NCI-H2171 treated with DMSO at 0.1 percent for 48 hours (cell line): Measurements from ENCODE around the gene MNT.

ENCODE experiments used
- DNase-seq: peaks from one replicate; lab custom pipeline; 2025; lab: John Stamatoyannopoulos, UW

Gene MNT

DNA sequence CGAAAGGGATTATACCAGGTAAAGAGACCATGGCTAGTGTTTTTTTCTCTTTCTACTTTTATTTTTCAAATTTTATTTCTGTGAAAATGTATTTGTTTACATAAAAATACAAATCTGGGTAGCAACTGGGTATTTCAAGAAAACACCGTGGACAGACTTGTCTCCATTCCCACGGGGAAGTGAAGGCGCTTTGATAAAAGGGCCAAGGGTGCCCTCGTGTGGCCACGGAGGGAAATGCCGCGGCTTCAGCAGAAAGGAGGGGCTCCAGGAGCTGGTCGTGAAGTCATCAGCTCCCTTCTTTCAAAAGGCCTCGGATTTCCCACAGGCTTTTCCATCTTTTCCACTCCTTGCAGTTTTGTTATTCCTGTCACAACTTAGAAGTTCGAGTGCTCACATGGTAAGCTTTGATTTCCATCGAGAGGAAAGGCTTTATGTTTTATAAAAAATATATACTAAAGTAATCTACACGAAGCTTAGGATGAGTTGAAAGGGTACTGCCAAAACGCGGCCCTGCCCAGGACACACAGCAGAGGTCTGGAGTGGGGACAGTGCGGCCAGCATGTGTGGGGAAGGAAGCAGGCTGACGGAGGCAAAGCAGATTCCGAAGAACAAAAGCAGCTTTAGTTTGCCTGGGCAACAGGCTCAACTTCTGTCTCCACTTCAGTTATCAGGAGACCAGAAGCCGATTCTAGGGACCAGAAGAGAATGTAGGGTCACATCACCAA is 15.3 kb upstream of the MNT start:
- peak; percentile 88 for DNase-seq

- DNase-seq = no peak
These were observed 14.2 kb upstream of the MNT start for GRCh38 chr17:2415081-2415480.

- DNase-seq = no peak
These were observed 13.7 kb upstream of the MNT start for GRCh38 chr17:2414446-2415064.

- peak; percentile 82 for DNase-seq
These were observed 11.7 kb upstream of the MNT start for GRCh38 chr17:2412561-2413021.

DNA sequence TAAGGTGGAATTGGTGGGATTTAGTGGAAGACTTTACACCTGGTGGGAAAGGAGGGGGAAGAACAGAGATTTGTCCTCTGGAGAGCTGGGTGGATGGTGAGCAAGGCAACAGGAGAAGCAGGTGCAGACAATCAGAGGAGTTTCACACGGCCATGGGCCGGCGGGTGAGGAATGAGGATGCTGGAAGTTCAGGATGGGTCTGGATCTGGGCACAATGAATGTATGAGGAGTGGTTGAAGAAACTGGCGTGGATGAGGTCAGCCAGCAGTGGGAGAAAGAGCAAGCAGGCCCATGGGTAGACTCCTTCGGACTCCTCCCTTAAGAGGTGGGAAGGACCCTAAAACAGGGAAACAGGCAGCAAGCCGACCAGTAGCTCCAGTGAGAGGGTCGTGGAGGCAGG is 10.1 kb upstream of the MNT start:
- DNase-seq = no peak

- no peak for DNase-seq
These were observed 6.3 kb upstream of the MNT start for GRCh38 chr17:2406903-2407790.

GRCh38 chr17:2406271-2406902 is 5.5 kb upstream of the MNT start:
- DNase-seq = no peak

DNA sequence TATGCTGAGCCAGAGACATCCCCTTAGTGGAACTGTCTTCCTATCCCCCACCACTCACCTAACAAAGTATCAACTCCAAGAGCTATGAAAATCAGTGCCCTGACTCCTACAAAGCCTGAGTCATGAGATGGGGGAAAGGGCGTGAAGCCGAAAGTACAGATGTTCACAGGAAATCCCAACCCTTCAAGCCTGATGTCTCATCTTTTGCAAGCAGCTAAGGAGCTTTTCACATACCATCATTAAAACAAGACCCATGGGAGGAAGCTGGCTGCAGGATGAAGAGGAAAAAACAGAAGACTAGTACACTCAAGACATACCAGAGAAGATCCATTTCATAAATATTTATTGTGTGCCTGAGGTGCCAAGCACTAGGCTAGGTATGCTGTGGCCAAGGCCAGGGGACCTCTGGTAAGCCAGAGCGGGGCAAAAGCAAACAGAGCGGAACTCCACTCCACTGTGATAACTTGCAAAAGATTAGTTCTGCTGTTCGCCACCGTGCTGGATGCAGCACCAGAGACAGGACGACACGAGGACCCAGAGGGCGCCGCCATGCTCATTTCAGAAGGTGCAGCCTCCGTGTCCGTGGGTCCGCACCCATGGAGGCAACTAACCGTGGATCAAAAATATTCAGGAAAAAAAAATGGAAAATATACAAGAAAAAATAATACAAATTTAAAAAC is 4.5 kb upstream of the MNT start:
- no peak for DNase-seq

- DNase-seq = no peak
These were observed 2.2 kb upstream of the MNT start for GRCh38 chr17:2403044-2403443.

DNA sequence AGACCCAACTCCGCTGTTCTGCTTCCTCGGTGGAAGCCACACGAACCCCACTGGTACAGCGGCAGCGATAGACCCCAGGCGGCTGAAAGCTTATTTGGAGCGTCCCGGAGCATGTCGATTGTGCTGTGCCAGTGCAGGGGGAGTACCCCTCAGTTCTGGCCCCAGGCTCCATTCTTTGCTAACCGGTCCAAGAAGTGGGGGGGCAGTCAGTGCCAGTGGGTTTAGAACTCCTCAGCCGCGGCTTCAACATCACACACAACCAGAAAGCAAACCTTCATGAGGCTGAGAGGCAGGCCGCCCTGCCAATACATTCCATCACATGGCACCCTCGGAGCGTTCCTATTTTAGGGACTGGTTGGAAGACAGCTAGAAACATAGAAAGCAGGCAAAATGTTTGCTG is 1.7 kb upstream of the MNT start:
- no peak for DNase-seq

GRCh38 chr17:2401426-2402221 is 764 bp upstream of the MNT start:
- DNase-seq = peak; percentile 99

DNA sequence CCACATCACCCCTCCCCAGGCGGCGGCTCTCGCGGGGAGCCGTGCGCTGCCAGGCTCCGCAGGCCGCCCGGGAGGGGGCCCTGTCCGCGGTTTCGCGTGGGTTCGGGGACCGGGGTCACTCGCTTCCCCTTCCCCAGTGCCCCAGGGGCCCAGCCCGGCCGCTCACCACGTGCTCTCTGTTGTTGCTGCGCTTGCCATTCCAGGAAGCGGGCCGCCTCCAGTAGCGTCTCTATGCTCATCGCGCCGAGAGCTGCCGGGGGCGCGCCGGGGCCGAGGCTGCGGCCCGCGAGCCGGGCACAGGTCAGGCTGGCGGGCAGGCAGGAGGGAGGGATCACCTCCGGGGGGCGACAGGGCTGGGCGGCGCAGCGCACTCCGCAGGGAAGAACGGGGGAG is 390 bp downstream of the MNT start:
- DNase-seq = peak; percentile 41

GRCh38 chr17:2399572-2400473 is 1.0 kb downstream of the MNT start:
- peak; percentile 94 for DNase-seq

DNA sequence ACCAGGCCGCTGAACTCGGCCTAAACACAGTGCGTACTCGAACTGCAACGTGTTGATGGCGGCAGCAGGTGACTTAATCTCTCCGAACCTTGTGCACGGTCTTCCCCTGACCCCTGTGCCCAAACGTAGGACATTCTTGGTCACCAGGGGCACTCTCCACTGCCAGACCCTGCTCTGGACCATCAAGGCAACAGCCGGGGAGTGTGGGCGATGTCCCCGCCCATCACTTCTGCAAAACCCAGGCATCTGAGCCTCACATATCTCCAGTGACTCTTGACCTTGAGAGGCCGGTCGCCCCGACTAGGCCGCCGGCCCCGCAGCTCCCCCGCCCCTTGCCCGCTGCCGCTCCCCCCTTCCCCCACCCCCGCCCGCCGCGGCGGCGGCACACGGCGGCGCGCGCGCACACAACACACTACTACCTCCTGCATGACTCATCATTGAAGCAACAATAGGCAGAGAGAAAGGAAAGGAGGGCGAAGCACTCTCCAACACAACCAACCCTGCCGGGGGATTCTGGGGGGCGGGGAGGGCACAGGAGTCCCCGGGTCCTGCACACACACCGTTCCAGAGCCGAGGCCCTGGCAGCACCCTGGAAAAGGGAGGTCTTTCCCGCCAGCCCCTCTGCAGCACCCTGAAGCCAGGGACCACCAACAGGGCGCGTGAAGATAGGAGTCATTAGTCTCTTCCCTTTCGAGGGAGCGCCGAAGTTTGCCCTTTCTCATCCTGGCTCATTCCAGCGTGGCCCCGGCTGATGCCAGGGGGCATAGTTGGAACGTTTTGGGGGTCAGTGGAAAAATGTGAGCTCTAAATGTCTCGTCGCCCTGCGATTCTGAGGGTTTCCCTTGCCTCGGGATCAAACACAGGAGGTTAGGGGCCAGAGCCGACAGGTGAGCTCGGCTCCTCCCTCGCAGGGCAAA is 1.9 kb downstream of the MNT start:
- peak; percentile 69 for DNase-seq

- no peak for DNase-seq
These were observed 2.7 kb downstream of the MNT start for GRCh38 chr17:2398182-2398581.

DNA sequence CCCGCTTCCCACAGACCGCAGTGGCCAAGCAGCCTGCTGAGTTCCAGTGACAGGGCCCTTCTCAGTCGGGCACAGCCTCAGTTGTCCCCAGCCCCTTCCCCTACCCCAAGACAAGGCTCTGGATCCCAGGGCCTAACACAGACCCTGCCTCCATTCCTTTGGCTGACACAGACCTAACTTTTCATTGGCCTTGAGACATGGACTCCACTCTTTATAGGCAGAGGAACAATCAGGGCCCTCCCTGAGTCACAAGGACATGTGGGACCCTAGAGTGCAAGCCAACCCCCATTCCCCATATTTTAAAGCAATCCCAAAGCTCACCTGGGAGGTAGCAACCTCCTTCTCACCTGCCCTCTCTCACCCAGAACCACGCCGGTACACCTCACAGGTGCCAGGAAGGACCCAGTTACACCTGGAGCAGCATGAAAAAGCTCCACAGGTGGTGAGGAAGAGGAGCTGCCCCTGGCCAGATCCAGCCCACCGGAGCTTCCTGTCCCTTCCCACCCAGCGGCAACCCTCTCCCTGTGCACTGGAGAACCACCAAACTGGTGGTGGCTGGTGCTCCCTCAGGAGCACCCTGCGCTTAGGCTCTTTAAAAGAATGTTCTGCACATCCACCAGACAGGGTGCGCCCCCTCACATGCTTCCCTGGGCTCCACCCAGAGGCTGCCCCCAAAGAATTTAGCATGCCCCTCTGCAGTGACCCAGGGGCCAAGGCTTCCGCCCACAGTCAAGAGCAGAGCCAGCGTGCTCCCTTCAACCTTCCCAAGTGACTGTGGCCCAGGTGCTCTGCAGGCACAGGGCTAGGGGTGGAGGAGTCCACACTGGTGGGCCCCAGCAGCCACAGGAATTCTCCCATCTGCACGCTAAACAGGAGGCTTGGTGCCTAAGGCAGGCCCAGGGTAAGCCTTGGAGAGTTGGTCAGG is 3.4 kb downstream of the MNT start:
- DNase-seq = no peak

DNA sequence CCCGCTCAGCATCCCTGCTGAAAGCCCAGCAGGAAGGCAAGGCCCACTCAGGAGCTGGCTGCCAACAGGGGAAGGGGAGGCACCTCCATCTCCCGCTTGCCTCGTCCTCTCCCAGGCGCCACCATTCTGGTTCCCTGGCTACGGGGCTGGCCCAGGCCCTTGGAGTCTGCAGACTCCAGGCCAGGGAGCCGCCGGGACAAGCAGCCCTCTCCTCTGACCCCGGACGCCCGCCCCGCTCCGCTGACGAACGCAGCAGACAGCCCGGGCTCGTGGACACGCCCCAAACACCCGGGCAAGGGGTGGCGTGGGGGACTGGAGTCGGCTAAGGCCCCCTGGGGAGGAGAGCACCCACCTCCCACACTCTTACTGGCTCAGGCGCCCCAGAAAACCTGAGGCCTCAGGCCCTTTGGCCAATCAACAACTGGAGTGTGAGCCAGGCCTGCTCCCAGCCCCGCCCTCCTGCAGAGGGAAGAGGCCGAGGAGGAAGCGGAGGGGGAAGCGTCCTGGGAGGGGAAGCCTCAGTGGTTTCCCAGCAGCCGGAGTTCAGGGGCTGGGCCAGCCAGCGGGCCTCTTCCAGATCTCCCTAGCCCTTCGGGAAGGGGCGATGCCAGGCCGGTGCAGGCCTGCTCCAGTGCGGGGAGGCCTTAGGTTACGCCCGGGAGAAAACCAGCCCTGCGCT is 4.2 kb downstream of the MNT start:
- DNase-seq = peak; percentile 34
